K562 (cell line): Measurements from ENCODE around the gene LAMTOR5.

Experiments
- CBFB ChIP-seq: sonication (generic); formaldehyde crosslinking; IDR thresholded peaks from 2 replicates; pipeline ENCODE4 v1.4.0; 2020; ENCODE audit warnings: mild to moderate bottlenecking, missing genetic modification reagents
- CTCF ChIP-seq, 3 experiments: IDR thresholded peaks in 2 of 3; conservative IDR thresholded peaks in 1 of 3; 2 replicates each; pipeline ENCODE4 v1.5.1; 2011 to 2012; ENCODE audit warnings: low read length in 3 of 3, mild to moderate bottlenecking in 3 of 3, control low read depth in 2 of 3, improper control_type of control experiment in 1 of 3, inconsistent platforms in 1 of 3, low read depth in 1 of 3, mixed read lengths in 1 of 3, moderate library complexity in 1 of 3; ENCODE audit not compliant: insufficient read depth in 2 of 3
- MTA2 ChIP-seq: fragments of 450-650 bp; IDR thresholded peaks from 2 replicates; pipeline ENCODE4 v1.6.1; 2016; ENCODE audit warnings: low read depth
- SIN3A ChIP-seq, 2 experiments: fragments of 150-350 bp in 1 of 2; IDR thresholded peaks; 2 replicates each; pipeline ENCODE4 v1.6.1; 2011 to 2016; ENCODE audit warnings: borderline replicate concordance in 2 of 2, low read depth in 2 of 2, low read length in 2 of 2, mild to moderate bottlenecking in 2 of 2, moderate library complexity in 2 of 2; ENCODE audit not compliant: control insufficient read depth in 1 of 2
- ZNF384 ChIP-seq: IDR thresholded peaks from 2 replicates; pipeline ENCODE4 v1.6.1; 2012; ENCODE audit warnings: low read depth, low read length, improper control_type of control experiment
- ZNF785 ChIP-seq: fragments of 250-450 bp; sonication (Bioruptor Pico); IDR thresholded peaks from 2 replicates; pipeline ENCODE4 v1.4.0; 2020; ENCODE audit warnings: mild to moderate bottlenecking

- no peak for TF ChIP-seq ZNF785 (CRISPR knock-in tag)
- no peak for TF ChIP-seq SIN3A (IDR thresholded peaks at IDR 0.05; ENCODE audit: borderline replicate concordance in 2 of 2, control insufficient read depth in 1 of 2, low read depth in 2 of 2, low read length in 2 of 2)
- peak; percentile 92 to 98 (median 97) for TF ChIP-seq CTCF (IDR thresholded peaks at IDR 0.05 in 2 of 3, conservative IDR thresholded peaks at IDR 0.05 in 1 of 3; ENCODE audit: insufficient read depth in 2 of 3, low read depth in 1 of 3, low read length in 3 of 3)
- no peak; the same call in 1 of the 2 replicates for TF ChIP-seq ZNF384
- TF ChIP-seq MTA2, result no peak
- TF ChIP-seq CBFB, result no peak
Measured at GRCh38 chr1:110412576-110412975, 5.1 kb upstream of the LAMTOR5 start.
